H54 (cell line): ENCODE measurements around the gene TSSC4.

ENCODE experiments used
- DNase-seq: peaks from one replicate; pipeline ENCODE4 v3.0.0; 2011; ENCODE audit warnings: low spot score, mixed read lengths; ENCODE audit not compliant: insufficient read length
- FAIRE-seq: peaks from 3 replicates; lab custom pipeline; 2011; peaks lifted over from hg19 to GRCh38; lab: Jason Lieb, UNC
- POLR2A ChIP-seq: IDR thresholded peaks from 2 replicates; pipeline ENCODE4 v1.6.1; 2011; ENCODE audit warnings: low read depth, mild to moderate bottlenecking, low read length

TSSC4 gene

GRCh38 chr11:2408671-2409070 lies 8.1 kb downstream of the TSSC4 start:
- no peak for TF ChIP-seq POLR2A
- FAIRE-seq = no peak
- no peak for DNase-seq

GRCh38 chr11:2409126-2409525 lies 8.6 kb downstream of the TSSC4 start:
- FAIRE-seq (no peak), DNase-seq (no peak)
- TF ChIP-seq POLR2A = no peak

GRCh38 chr11:2409611-2410468 lies 9.3 kb downstream of the TSSC4 start:
- FAIRE-seq = no peak
- DNase-seq = no peak
- TF ChIP-seq POLR2A = no peak

GRCh38 chr11:2410616-2411015 lies 10.1 kb downstream of the TSSC4 start:
- FAIRE-seq = no peak
- no peak for TF ChIP-seq POLR2A
- DNase-seq = no peak

GRCh38 chr11:2411446-2412305 lies 11.1 kb downstream of the TSSC4 start:
- no peak for FAIRE-seq
- DNase-seq = no peak
- TF ChIP-seq POLR2A = no peak

GRCh38 chr11:2412323-2412722 lies 11.8 kb downstream of the TSSC4 start:
- no peak for TF ChIP-seq POLR2A
- DNase-seq (no peak), FAIRE-seq (no peak)

GRCh38 chr11:2413742-2414579 lies 13.4 kb downstream of the TSSC4 start:
- FAIRE-seq (no peak), DNase-seq (no peak)
- TF ChIP-seq POLR2A = no peak

- DNase-seq = no peak
- no peak for FAIRE-seq
- TF ChIP-seq POLR2A = no peak
These were observed 14.1 kb downstream of the TSSC4 start for GRCh38 chr11:2414616-2415015.

GRCh38 chr11:2415171-2415570 lies 14.6 kb downstream of the TSSC4 start:
- DNase-seq = no peak

GRCh38 chr11:2415601-2416380 lies 15.2 kb downstream of the TSSC4 start:
- FAIRE-seq = no peak
- TF ChIP-seq POLR2A = no peak
- no peak for DNase-seq

More at GRCh38 chr11:2415171-2415570, 14.6 kb downstream of the TSSC4 start:
- FAIRE-seq = no peak
- no peak for TF ChIP-seq POLR2A

GRCh38 chr11:2416765-2417164 lies 16.2 kb downstream of the TSSC4 start:
- no peak for TF ChIP-seq POLR2A
- FAIRE-seq (no peak), DNase-seq (no peak)

- TF ChIP-seq POLR2A = no peak
- FAIRE-seq (no peak), DNase-seq (no peak)
These were observed 17.5 kb downstream of the TSSC4 start for GRCh38 chr11:2417856-2418692.
